Femur (tissue), 1 donor: ENCODE data around the gene FAM3A.
"Not testable (repeated sequence)": the region's sequence is repeated elsewhere in the genome, so short reads cannot be mapped to it uniquely, and the experiment has no call there.

Experiments used
- DNase-seq: peaks from one replicate; pipeline ENCODE4 v3.0.0-alpha.2; 2017

FAM3A gene

DNA sequence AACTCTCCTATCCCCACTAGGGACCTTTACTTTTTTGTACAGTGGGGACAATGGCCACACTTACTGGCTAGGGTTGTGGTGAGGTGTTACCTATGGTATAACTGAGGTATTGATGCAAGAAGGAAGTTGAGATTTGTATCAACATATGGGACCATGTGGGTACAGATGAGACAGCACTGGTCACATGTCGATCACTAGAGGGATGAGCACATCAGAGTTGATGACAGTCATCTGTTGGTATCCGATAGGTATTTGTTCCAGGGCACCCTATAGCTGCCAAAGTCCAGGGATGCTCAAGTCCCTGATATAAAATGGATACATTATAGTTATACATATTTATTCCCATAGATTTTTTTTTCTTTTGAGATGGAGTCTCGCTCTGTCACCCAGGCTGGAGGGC lies 13.0 kb downstream of the FAM3A start:
- DNase-seq, result no peak

DNA sequence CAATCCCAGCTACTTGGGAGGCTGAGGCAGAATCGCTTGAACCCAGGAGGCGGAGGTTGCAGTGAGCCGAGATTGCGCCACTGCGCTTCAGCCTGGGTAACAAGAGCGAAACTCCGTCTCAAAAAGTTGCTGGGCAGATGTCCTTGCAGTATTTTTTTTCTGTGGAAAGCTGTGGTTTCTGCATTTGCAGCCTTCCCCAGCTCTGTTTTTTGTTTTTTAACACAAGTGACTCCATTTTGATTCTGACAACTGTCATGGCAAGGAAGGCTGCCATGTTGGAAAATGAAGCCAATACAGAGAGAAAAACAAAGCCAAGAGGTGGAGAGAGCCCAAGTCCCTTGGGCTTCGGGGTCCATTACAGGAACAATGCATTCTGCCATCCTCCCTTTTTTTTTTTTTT lies 13.9 kb downstream of the FAM3A start:
- DNase-seq, result no peak

DNA sequence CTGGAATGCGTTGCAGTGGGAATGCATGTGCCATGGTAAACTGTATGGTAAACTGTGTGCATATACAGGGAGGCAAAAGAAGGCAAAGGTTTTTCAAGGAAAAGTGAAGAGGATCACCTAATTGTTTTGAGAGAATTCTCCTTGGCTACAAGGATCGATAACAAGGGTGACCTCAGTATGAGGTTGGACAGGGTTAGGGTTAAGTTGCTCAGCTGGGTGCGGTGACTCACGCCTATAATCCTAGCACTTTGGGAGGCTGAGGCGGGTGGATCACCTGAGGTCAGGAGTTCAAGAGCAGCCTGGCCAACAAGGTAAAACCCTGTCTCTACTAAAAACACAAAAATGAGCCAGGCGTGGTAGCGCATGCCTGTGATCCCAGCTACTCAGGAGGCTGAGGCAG lies 14.6 kb downstream of the FAM3A start:
- DNase-seq, result not testable (repeated sequence)

DNA sequence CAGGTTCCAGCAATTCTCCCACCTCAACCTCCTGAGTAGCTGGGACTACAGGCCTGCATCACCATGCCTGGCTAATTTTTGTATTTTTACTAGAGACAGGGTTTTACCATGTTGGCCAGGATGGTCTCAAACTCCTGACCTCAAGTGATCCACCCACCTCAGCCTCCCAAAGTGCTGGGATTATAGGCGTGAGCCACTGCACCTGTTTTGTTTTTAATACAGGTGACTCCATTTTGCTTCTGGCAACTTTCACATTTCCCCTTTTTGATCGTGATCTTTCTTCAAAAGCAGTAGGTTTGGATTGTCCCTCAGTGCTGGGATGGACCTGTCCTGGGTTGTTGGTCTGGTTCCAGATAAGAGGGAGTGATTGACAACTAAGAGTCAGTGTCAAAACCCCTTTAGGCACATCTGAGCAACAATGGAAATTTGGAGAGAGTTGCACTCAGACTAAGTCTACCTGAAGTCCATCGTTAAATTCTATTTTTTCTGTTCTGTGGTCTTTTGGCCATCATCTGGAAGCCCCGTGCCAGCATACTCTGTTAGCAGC lies 19.4 kb downstream of the FAM3A start:
- DNase-seq, result not testable (repeated sequence)

DNA sequence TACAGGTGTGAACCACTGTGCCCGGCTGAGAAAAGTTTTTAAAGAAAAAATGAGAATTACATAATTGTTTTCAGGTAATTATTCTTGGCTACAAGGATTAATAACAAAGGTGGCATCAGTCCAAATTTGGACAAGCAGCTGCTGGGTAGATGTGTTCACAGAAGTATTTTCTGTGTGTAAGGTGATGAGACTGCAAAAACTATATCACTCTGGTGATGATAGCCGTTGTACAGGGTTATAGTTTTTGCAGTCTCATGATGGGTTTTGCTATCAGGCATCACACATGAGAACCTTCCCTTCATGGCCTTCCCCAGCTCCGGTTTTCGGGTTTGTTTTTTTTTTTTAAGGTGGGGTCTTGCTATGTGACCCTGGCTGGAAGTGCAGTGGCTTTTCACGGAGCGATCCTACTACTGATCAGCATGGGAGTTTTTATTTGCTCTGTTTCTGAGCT lies 20.5 kb downstream of the FAM3A start:
- no peak for DNase-seq

DNA sequence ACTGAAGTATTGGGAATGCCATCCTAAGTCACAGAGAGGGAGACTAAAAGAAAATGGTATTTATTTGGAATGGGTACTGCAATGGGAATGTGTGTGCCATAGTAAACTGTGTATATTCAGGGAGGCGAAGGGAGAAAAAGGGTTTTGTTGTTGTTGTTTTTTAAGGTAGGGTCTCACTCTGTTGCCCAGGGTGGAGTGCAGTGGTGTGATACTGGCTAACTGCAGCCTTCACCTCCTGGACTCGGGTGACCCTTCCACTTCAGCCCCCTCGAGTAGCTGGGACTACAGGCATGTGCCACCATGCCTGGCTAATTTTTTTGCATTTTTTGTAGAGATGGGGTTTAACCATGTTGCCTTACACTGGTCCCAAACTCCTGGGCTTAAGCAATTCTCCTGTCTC lies 21.3 kb downstream of the FAM3A start:
- DNase-seq, result no peak

DNA sequence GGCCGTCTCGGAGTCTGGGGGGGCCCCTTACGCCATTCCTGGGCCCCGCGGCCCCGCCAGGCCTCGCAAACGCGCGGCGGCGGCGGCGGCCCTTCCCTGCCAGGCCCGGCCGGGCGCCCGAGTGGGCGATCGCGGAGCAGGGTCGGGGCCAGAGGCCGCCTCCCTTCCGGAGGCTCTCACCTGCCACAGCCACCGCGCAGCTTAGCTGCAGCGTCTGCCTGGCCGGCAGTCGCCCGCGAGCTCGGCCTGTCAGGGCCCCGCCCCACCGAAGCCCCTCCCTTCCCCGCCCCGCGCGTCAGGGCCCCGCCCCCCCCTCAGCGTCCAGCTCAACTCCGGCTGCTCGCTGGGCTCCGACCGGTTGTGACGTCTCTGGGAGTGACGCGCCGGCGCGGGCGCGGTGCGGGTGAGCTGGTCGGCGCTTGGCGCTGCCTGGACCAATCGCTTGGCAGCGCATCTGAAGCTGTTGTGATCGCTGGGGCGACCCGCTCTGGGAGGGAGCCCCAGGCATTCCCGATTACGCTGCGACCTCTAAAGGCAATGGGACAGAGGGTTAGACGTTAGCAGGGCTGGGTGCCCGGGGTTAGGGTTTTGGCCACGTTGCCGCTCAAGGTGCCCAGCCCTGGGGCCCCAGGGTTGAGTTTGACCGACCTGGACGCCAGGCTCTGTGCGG lies 25.5 kb downstream of the FAM3A start, which contains the start of gene SLC10A3:
Gene SLC10A3, minus strand, starts transcription at position 216 of the 670 bp plus-strand sequence. CDS start 1,689 bp downstream, outside the sequence.
- peak; percentile 96 for DNase-seq

DNA sequence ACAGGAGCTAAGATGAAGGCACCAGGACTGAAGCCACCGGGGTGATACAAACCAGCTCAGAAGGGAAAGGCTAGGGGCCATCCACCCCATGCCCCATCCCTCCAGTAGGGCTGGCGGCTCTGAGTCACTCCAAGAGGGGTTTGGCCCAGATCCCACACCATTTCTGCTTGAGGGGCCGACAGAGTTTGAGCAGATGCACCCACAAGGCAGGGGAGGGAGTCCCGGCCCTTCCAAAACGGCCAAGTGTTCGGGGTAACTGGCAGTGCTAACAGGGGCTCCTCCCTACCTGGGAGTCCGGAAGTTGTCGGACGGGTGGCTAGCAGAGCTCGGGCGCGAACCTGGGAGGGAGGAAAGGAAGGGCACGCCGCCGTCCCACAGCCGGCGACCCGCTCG lies 26.0 kb downstream of the FAM3A start:
- DNase-seq, result peak; percentile 50

DNA sequence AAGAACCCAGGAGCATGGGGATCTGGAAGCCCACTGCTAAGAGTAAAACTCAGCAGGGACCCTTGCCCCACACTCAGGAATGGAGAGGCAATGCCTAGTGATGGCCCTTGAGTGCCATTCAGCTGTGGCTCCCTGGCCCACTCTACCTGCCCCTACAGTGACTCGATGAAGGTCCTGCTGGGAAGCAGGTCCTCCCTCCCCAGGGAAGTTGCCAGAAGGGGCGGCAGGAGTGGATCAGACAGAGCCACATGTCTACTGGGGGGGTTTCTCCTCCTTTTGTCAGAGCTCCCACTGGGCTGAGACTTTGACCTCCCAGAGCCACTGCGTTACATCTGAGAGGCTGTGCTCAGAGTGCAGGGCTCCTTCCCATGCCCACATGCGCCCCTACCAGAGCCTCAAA lies 26.9 kb downstream of the FAM3A start:
- DNase-seq, result no peak

DNA sequence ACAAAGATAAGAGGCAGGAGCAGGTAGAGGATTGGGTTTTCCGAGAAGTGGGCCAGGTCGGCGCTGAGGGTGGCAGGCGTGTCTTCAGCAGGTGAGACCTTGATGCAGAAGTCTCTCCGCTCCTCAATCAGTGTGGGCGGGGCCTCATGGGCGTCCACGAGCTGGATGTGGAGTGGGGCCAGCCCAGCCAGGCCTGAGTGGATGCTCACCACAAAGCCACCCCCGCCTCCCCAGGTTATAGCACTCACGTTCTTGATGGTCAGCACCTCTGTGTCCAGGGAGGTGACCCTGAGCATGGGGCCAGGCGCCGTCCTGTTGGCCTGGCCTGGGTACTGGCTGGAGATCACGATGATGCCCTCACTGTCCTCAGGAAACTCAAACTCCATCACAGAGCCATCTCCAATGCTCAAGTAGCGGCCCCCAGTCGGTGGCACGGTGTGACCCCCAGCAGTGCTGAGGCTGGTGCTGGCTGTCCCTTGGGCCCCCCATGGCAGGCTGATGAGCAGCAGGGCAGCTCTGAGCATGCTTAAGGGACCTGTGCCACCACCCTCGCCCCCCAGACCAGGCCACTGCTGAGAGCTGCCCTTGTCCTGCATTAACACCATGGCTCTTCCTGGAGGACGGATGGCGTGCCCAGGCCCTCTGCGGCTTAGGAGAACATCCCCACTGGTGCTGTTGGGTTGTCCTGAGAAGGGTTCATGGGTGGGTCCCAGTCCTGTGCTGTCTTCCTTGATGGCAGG lies 27.5 kb downstream of the FAM3A start:
- peak; percentile 17 for DNase-seq

DNA sequence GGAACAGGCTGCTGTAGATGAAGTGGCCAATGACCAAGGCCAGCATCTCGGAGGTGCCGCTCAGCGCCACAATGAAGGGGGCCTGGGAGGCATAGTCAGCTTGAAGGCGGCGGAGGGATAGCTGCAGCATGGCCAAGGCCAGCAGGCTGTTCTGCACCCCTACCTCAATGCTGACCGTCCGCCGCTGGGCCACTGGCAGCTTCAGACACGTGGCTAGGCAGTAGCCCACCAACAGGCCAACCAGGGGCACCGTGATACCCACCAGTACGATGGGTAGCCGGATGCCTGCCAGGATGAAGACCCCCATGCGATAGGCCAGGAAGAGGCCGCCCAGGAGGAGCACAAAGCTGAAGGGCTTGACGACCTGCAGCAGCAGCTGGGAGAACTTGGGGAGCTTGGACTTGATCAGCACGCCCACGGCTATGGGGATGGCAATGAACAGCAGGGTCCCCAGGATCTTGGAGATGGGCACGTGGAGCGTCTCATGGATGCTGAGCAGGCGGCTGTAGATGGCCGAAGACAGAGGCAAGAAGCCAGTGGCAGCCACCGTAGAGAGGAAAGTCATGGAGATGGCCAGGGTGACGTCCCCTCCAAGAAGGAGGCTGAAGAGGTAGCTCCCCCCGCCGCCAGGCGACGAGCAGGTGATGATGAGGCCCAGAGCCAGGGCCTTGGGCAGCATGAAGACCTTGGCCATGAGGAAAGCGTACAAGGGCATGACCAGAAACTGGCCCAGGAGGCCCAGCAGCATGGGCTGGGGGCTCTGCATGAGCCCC lies 28.3 kb downstream of the FAM3A start:
- peak; percentile 15 for DNase-seq

DNA sequence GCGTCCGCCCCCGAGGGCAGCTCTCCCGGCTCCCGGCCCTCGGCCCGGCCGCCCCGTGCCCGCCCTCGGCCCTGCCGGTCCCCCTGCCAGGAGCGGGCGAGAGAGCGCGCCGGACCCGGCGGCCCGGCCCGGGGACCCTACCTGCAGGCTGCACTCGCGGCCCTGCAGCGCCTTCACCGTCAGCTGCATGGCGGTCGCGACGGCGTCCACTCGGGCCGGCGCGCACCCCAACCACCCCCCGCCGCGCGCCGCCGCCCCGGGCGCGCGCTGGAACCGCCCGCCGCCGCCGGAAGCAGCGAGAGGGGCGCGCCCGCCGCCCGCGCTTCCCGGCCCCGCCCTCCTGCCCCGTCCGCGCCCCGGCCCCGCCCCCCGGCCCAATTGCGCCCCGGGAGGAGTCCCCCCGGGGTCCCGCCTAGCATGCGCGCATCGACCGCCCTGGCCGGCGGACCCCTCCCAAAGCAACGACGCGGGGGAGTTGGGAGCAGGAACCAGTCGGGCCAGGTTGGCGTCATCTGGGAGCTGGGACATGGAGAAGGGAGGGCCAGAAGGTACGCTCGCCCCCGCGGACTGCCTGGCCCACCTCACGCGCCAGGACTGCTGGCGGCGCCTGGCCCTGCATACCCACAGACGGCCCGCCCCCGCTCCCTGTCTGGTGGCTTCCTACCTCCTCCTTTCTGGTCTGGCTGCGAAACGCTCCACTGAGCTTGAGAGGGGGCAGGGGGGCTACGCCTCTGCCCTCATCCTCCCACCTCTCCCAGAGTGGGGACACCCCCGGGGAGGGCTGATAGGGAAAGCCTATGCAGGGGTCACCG lies 29.4 kb downstream of the FAM3A start, which contains the start of gene UBL4A:
Gene UBL4A, minus strand, starts transcription at position 220 of the 812 bp plus-strand sequence. Its CDS starts 31 bp downstream, at position 189.
- peak; percentile 56 for DNase-seq

DNA sequence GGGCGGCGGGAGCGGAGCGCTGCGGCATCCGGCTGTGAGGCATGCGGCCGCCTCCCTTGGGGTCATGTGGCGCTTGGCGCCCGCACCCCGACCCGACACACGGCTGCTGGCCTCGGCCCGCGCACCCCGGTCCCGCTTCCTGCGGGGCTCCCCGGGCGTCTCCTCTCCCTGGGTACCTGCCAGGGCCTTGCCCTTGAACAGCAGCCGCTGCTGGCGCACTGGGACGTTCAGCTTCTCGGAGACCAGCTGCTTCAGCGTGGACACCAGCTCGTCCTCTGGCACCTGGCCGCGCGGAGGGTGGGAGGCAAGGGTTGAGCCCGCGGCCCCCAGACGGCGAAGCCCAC lies 30.0 kb downstream of the FAM3A start:
- DNase-seq, result peak; percentile 35

DNA sequence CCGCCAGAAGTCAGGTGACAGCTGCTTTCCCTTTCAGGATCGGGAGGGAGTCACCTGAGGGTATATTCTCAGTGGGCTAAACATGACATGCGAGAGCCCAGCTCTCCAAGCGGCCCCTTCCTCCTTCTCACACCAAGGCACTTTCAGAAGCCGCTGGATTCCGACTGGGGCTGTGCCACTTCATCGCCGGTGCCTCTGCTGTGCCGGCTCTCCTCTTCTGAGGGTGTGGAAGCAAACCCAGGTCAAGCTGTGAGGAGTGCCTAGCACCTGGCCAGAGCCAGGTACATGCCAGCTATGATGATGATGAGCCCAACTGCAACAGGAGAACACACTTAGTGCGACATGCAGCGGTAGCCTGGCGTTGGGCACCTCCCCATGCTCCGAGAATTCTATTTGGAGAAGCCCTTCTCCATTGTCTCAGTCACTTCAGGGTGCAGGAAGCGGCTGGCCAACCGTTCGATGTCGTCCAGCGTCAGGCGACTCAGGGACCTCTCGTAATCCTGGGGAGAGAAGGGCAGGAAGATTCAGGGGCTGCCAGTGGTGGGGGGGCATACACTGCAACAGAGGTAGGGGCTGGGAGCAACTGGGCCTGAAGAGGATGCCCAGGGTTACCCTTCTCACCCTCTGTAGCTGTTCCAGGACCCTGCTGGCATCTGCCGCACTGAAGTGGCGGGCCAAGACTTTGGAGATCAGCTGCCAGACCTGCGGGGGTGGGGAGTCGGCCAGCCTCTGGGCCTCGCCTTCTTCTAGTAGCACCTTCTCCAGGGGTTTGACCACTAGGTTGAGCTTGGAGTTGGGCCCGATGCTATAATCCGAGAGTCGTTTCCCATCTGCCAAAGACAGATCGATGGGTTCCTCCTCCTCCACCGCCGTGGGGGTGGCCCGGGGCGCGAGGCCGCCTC lies 30.6 kb downstream of the FAM3A start:
- DNase-seq, result no peak

DNA sequence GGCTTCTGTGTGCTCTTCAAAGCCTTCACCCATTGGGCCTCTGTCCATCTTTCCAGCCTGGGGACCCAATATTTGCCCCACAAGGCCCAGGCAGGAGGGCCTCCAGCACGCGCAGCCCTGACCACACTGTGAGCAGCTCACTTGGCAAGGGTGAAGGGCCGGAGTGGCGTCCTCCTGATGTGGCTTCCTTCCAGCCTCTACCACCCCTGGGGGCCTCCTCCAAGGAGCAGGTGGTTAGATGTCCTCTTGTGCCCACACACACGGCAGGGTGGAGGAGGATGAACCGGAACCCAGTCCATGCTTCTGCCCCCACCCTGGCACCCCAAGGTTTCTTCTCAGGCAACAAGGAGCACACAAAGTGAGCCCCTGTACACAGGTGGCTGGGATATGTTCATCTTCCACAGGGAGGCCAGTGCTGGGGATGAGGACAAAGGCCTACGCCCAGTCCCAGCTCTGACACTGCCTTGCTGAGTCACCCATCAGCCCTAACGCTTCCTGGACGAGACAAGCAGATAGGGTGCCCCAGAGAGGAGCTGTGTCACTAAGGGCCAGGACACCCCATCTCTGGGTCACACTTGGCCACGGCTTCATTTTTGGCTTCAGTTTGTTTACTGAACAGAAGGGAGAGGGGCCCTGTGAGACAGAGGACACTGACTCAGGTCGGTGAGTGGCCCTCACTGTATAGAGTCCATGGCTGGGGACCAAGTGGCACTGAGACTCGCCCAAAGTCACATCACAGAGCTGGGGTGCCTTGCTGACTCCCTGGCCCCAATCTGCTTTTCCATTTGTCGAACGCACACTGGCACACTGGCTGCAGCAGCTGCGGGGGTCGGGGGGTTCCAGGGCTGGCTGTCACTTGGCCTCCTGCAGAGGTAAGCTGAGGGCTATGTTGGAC lies 31.5 kb downstream of the FAM3A start:
- DNase-seq, result no peak

DNA sequence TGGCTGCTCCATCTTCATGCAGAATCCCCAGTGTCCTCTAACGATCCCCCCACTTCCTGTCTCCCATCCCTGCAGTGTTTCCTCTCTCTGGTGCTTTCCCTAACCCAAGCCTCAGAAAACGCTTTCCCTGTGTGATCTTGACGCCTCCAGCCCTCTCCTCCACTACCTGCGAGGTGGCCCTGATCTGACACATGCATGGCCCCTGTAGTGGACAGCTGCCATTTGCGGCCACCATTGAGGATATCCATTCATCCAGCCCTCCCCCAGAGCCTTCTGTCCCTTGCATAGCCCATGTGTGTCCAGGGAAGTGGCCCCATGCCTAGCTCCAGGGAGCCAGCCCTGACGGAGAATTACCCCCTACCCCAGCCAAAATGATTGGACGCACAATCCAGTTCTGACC lies 32.7 kb downstream of the FAM3A start:
- no peak for DNase-seq

DNA sequence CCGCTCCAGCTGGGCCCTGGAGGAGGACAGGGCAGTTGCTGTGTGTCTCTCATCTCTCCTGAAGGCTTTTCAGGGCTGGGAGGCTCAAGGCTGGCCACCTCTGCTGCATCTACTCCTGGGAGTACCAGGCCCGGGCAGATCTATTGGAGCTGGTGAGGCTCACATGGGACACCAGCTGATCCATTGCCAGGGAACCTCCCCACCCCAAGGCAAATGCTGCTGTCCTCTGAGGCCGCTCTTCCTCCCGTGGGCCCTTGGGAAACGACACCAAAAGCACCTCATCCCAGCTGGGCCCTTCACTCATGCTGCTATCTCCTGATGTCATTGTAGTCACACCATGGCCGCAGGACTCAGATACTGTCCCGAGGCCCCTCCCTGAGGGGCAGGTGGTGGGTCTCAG lies 33.2 kb downstream of the FAM3A start:
- no peak for DNase-seq

DNA sequence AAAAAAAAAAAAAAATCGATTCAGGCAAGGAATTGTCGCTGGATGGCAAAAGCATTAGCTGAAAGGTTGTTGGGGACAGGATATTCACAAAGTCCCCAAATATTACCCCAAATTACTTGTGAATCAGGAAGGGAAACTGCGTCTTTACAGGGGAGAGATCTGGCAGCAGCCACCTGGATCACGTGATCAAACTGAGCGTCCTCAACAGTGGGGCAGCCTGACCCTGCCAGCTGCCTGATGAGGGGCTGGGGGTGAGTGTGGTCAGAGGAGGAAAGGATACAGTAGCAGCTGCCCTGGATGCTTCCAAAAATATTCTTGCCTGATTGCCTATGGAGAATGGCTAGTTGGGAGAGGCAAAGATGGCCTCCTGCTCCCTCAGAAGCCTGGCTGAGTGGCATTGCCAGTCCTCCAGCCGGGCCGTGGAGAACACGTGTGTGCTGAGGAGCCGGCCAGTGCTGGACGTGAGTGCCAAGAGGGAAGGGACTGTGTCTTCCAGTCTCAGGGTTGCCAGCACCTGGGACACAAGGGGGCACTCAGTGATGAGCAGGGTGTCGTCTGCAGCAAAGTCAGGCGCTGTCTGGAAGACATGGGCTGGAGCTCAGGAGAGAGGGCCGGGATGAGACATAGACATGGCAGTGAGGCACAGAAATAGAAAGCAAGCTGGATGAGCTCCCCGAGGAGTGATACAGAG lies 34.0 kb downstream of the FAM3A start:
- no peak for DNase-seq

DNA sequence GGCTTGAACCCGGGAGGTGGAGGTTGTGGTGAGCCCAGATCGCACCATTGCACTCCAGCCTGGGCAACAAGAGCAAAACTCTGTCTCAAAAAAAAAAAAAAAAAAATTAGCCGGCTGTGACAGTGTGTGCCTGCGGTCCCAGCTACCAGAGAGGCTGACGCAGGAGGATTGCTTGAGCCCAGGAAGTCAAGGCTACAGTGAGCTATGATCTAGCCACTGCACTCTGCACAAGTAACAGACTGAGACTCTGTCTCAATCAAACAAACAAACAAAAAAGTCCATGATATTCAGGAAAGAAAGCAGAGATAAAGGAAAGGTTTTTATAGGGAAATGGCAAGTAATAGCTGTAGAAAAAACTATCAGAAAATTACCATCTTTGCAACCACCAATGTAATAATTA lies 34.8 kb downstream of the FAM3A start:
- no peak for DNase-seq
